PC-9 (cell line): Measurements from ENCODE around the gene POP4.

Source experiments
- EZH2 ChIP-seq: fragments of 200-600 bp; sonication (generic); IDR thresholded peaks from 2 replicates; pipeline ENCODE4 v1.8.0; 2017; ENCODE audit warnings: antibody characterized with exemption, low read depth
- TF ChIP-seq, protein P1 (sequence below): fragments of 200-600 bp; sonication (generic); conservative IDR thresholded peaks from 2 replicates; pipeline ENCODE4 v1.6.1; 2017; ENCODE audit warnings: mixed run types, antibody characterized with exemption, mild to moderate bottlenecking, moderate library complexity

DNA sequence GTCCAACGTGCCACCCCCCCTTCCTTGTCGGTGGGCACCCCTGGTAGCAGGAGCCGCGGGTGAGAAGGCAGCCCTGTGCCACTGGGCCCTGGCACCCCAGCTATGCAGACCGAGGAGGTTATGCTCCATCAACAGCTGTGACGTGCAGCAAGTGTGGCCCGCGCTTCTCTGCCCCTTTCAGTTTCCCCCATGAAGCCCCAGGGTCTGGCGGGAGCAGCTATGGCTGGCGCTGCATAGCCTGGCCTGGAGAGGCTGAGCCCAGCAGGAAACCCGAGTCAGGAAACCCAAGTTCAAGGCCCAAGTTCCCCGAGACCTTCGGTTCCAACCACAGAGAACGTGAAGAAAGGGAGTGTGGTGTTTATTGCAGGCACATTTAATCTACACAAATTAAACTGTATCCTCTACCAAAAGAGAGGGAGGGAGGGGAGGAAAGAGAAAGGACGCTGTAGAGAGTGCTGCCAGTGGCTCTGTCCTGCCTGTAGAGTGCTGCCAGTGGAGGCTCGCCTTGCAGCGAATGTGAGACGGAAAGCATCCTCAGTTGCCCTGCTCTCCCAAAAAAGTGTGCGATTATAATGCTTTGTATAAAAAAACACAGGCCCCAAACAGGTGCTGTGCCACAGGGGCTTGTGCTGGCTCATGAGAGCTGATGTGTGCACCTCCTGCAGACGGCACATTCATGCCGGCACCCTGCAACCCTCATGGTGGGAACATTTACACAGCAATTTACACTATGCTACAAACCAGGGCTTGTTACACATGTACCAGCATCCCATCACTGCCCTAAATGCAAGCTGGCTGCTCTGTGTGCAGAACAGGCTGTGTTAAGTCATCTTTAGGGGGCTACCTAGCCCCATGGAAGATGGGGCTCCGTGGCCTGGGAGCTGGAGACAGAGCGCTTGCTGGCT, 16.3 kb downstream of the POP4 start:
- TF ChIP-seq, protein P1, sequence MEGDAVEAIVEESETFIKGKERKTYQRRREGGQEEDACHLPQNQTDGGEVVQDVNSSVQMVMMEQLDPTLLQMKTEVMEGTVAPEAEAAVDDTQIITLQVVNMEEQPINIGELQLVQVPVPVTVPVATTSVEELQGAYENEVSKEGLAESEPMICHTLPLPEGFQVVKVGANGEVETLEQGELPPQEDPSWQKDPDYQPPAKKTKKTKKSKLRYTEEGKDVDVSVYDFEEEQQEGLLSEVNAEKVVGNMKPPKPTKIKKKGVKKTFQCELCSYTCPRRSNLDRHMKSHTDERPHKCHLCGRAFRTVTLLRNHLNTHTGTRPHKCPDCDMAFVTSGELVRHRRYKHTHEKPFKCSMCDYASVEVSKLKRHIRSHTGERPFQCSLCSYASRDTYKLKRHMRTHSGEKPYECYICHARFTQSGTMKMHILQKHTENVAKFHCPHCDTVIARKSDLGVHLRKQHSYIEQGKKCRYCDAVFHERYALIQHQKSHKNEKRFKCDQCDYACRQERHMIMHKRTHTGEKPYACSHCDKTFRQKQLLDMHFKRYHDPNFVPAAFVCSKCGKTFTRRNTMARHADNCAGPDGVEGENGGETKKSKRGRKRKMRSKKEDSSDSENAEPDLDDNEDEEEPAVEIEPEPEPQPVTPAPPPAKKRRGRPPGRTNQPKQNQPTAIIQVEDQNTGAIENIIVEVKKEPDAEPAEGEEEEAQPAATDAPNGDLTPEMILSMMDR: no peak
- no peak for TF ChIP-seq EZH2
